ES-I3 (cell line): ENCODE results near the gene ZNF80.
"Not testable (repeated sequence)": the region's sequence is repeated elsewhere in the genome, so short reads cannot be mapped to it uniquely, and the experiment has no call there.

Experiments used
- H3K36me3 ChIP-seq: 2 replicates; pipeline ENCODE4 v1.6.1; 2013; ENCODE audit warnings: mild to moderate bottlenecking, low read length, control low read depth, moderate library complexity; ENCODE audit not compliant: insufficient read depth
- H3K4me1 ChIP-seq: 2 replicates; pipeline ENCODE4 v1.6.1; 2013; ENCODE audit warnings: mild to moderate bottlenecking, control low read depth, low read length; ENCODE audit not compliant: insufficient read depth
- H3K9ac ChIP-seq: 2 replicates; pipeline ENCODE4 v1.6.1; 2013; ENCODE audit warnings: low read depth, mild to moderate bottlenecking, low read length, moderate library complexity
- H3K9me3 ChIP-seq: 2 replicates; pipeline ENCODE4 v1.6.1; 2013; ENCODE audit warnings: mild to moderate bottlenecking, low read length, moderate library complexity; ENCODE audit not compliant: control insufficient read depth, insufficient read depth

Gene ZNF80

GRCh38 chr3:114237478-114237877 is at the start of gene ZNF80:
TSS of gene ZNF80 (minus strand) at chr3:114237578. CDS start at chr3:114237074, 504 bp downstream.
- H3K4me1 ChIP-seq, H3K36me3 ChIP-seq, H3K9ac ChIP-seq, H3K9me3 ChIP-seq: not testable (repeated sequence)

GRCh38 chr3:114286266-114286665 is 48.9 kb upstream of the ZNF80 start:
- Histone ChIP-seq H3K36me3 (no peaks in the 10 kb centered on the region), H3K9me3 (no peaks in the 10 kb centered on the region), H3K4me1 (peaks cover 3% of the 10 kb centered on the region; the same call in 1 of the 2 replicates), H3K9ac (no peak overlapping the region)

GRCh38 chr3:114285648-114286230 is 48.4 kb upstream of the ZNF80 start:
- Histone ChIP-seq H3K4me1 (no peaks in the 10 kb centered on the region), H3K9me3 (no peaks in the 10 kb centered on the region), H3K9ac (no peak overlapping the region), H3K36me3 (no peaks in the 10 kb centered on the region)

GRCh38 chr3:114284644-114285043 is 47.3 kb upstream of the ZNF80 start:
- no peak overlapping the region for H3K9ac ChIP-seq
- H3K9me3 ChIP-seq: no peaks in the 10 kb centered on the region
- no peaks in the 10 kb centered on the region for H3K36me3 ChIP-seq
- H3K4me1 ChIP-seq: no peaks in the 10 kb centered on the region

DNA sequence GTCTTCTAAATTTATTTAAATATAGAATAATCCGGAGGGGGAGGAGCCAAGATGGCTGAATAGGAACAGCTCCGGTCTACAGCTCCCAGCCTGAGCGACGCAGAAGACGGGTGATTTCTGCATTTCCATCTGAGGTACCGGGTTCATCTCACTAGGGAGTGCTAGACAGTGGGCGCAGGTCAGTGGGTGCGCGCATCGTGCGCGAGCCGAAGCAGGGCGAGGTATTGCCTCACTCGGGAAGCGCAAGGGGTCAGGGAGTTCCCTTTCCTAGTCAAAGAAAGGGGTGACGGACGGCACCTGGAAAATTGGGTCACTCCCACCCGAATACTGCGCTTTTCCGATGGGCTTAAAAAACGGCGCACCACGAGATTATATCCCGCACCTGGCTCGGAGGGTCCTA is 39.5 kb upstream of the ZNF80 start:
- not testable (repeated sequence) for H3K36me3 ChIP-seq, H3K9me3 ChIP-seq, H3K9ac ChIP-seq, H3K4me1 ChIP-seq

DNA sequence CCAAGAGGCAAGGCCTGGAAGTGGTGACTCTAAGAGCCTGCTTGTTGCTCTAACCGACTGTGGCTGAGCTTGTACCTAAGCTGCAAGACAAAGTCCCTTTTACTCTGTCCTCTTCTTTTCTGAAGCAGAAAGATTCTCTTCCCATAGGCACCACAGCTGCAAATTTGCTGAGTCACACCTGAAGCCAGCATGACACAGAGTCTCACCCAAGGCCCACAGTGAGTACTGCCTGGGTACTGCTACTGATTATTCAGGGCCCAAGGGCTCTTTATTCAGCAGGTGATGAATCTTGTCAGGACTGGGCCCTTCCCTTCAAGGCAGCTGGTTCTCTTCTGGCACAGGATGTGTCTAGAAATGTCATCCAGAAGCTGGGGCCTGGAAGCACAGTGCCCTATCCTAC is 37.6 kb upstream of the ZNF80 start:
- H3K9me3 ChIP-seq: peaks cover 11% of the 10 kb centered on the region
- no peaks in the 10 kb centered on the region for H3K36me3 ChIP-seq
- H3K9ac ChIP-seq: no peak overlapping the region
- H3K4me1 ChIP-seq: no peaks in the 10 kb centered on the region

- Histone ChIP-seq H3K9ac (no peak overlapping the region), H3K4me1 (no peaks in the 10 kb centered on the region), H3K36me3 (no peaks in the 10 kb centered on the region)
Observed at GRCh38 chr3:114272271-114272670, 34.9 kb upstream of the ZNF80 start.

DNA sequence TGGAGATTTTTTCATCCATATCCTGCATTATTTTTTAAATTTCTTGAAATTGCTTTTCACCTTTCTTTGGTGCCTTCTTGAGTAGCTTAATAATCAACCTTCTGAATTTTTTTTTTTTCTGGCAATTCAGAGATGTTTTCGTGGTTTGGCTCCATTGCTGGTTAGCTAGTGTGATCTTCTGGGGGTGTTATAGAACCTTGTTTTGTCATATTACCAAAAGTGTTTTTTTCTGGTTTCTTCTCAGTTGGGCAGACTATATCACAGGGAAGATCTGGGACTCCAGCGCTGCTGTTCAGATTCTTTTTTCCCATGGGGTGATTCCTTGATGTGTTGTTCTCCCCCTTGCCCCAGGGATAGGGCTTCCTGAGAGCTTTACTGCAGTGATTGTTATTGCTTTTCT is 32.6 kb upstream of the ZNF80 start:
- Histone ChIP-seq H3K4me1 (no peaks in the 10 kb centered on the region), H3K36me3 (no peaks in the 10 kb centered on the region), H3K9ac (no peak overlapping the region), H3K9me3 (peaks cover 6% of the 10 kb centered on the region)

More at GRCh38 chr3:114272271-114272670, 34.9 kb upstream of the ZNF80 start:
- H3K9me3 ChIP-seq: peaks cover 11% of the 10 kb centered on the region

- H3K9ac ChIP-seq: no peak overlapping the region
- no peaks in the 10 kb centered on the region for H3K4me1 ChIP-seq
- H3K36me3 ChIP-seq: no peaks in the 10 kb centered on the region
- H3K9me3 ChIP-seq: peaks cover 10% of the 10 kb centered on the region
Observed at GRCh38 chr3:114260152-114260551, 22.8 kb upstream of the ZNF80 start.

DNA sequence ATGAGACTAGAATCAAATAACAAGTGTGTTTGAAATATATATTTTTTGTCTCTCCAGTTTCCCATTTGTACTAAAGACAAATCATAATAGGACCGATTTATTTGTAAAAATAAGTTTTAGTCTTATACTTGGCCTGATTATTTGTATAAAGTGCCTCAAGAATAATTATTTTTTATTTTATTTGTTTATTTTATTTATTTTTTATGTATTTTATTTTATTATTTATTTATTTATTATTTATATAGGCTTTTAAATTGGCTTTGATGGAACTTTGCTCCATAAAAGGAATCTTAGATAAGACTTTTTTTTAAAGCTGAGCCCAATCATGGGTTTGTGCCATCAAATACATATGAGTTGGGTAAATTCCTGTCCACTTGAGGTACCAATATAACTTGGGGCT is 22.2 kb upstream of the ZNF80 start:
- H3K9ac ChIP-seq: no peak overlapping the region
- H3K36me3 ChIP-seq: no peaks in the 10 kb centered on the region
- no peaks in the 10 kb centered on the region for H3K4me1 ChIP-seq
- peaks cover 10% of the 10 kb centered on the region for H3K9me3 ChIP-seq

DNA sequence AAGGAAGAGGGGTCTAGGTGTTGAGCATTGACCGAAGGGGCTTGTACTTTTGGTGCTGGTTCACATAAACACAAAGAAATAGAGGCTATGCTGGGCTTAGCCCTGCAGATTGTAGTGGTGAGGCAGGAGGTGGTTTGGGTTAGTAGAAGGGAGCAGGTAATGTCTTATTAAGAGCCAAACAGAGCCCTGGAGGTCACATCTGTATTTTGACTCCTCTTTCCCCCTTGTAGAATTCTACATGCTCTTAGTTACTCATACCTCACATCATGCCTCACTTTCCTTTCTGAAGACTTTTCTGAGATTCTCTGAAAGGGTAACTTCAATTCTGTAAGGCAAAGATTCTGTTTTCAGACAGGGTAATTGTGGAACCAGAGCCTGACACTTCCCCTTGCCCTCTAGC is 16.1 kb upstream of the ZNF80 start:
- no peaks in the 10 kb centered on the region for H3K36me3 ChIP-seq
- no peaks in the 10 kb centered on the region for H3K4me1 ChIP-seq
- no peak overlapping the region for H3K9ac ChIP-seq
- peaks cover 3% of the 10 kb centered on the region; the same call in 1 of the 2 replicates for H3K9me3 ChIP-seq

DNA sequence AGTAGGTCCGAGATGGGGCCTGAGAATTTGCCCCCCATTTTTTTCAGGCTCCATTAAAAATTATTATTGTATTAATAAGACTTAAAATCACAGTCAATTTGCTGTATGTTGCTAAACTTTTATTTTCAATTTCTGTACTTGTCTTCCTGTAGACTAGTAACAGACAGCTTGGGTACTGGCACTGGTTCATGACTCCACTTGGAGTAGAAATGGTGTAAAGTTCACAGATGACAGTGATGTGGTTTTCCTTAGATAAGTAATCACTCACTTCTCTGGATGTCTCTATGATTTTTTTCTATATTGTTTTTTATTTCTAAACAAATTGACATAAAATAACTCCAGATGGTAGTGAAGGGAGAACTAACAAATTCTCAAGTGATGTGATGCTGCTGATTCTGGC is 15.6 kb upstream of the ZNF80 start:
- H3K36me3 ChIP-seq: no peaks in the 10 kb centered on the region

DNA sequence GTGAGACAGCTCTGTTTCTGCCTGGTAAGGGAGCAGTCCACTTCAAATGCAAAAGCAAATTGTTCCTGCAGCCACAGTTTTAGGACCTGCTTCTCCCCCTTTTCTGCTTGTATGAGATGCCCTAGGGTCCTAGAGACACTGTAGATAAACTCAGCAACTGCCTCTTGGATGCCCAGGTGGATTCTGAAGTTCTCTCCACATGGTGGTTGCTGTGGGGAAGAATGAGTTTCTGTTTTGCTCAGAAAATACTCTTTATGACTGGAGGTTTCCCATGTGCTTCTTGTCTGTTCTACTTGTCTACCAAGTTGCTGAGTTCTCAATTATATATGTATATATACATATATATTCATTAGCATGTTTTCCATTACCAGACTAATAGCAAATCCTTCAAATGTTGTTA is 5.6 kb upstream of the ZNF80 start:
- Histone ChIP-seq H3K36me3 (no peaks in the 10 kb centered on the region), H3K9me3 (peaks cover 21% of the 10 kb centered on the region), H3K4me1 (no peaks in the 10 kb centered on the region), H3K9ac (no peak overlapping the region)

More for the DNA sequence above, 15.6 kb upstream of the ZNF80 start:
- Histone ChIP-seq H3K9ac (no peak overlapping the region), H3K9me3 (peaks cover 3% of the 10 kb centered on the region; the same call in 1 of the 2 replicates), H3K4me1 (no peaks in the 10 kb centered on the region)

GRCh38 chr3:114241262-114241661 is 3.9 kb upstream of the ZNF80 start:
- Histone ChIP-seq H3K9ac (no peak overlapping the region), H3K9me3 (peaks cover 17% of the 10 kb centered on the region), H3K36me3 (no peaks in the 10 kb centered on the region), H3K4me1 (no peaks in the 10 kb centered on the region)

GRCh38 chr3:114238146-114238785 is 888 bp upstream of the ZNF80 start:
- H3K9ac ChIP-seq, H3K4me1 ChIP-seq: not testable (repeated sequence)

More at GRCh38 chr3:114238146-114238785, 888 bp upstream of the ZNF80 start:
- H3K36me3 ChIP-seq, H3K9me3 ChIP-seq: not testable (repeated sequence)
